ENCODE data around the gene LAPTM5. TPM values are rescaled to one million over a fixed set of nuclear protein-coding genes. Genes with fewer than 3 reads are reported as not detected.

The LAPTM5 gene
- total RNA-seq, 4 donors from 2014 or later = 2.3 to 14.8 (median 10.1) TPM

- peak in 1 of 2 donors; percentile 46 for ATAC-seq
Observed at GRCh38 chr1:30735124-30735523, 22.4 kb downstream of the LAPTM5 start.

DNA sequence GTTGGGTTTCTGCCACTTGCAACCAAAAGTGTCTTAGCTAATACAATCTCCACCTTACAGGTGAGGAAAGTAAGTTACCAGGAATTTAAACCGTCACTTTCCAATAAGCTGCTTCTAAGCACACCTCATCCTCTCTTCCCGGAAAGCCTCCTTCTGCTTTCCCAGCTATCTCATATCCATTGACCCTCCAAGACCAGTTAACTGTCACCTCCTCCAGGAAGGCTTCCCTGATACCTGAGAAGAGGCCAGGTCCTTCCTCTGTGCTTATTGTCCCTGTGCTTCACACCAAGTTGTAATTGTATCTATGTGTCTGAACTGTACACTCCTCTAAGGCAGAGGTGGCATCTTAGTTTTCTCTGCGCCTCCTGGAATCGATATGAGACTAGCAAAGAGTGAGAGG, 23.0 kb downstream of the LAPTM5 start:
- TF ChIP-seq, protein P1, sequence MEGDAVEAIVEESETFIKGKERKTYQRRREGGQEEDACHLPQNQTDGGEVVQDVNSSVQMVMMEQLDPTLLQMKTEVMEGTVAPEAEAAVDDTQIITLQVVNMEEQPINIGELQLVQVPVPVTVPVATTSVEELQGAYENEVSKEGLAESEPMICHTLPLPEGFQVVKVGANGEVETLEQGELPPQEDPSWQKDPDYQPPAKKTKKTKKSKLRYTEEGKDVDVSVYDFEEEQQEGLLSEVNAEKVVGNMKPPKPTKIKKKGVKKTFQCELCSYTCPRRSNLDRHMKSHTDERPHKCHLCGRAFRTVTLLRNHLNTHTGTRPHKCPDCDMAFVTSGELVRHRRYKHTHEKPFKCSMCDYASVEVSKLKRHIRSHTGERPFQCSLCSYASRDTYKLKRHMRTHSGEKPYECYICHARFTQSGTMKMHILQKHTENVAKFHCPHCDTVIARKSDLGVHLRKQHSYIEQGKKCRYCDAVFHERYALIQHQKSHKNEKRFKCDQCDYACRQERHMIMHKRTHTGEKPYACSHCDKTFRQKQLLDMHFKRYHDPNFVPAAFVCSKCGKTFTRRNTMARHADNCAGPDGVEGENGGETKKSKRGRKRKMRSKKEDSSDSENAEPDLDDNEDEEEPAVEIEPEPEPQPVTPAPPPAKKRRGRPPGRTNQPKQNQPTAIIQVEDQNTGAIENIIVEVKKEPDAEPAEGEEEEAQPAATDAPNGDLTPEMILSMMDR (IDR thresholded peaks at IDR 0.05 in 4 of 5, conservative IDR thresholded peaks at IDR 0.05 in 1 of 5) = no peak
- no peak for TF ChIP-seq POLR2A (IDR thresholded peaks at IDR 0.05)
- ATAC-seq (no peak), DNase-seq (no peak)
- Histone ChIP-seq H3K27ac (no peak overlapping the region), H3K9me3 (no peaks in the 10 kb centered on the region), H3K27me3 (no peaks in the 10 kb centered on the region), H3K36me3 (no peaks in the 10 kb centered on the region), H3K4me1 (no peaks in the 10 kb centered on the region), H3K4me3 (no peak overlapping the region)
- intact Hi-C loops (cut with DNase I; ENCODE audit: low total_unique reads) (no loop called here), in situ Hi-C loops (cut with MboI; ENCODE audit: low sequenced_read_pairs in 4 of 4) (no loop called here)

More at GRCh38 chr1:30735124-30735523, 22.4 kb downstream of the LAPTM5 start:
- H3K4me3 ChIP-seq = no peak overlapping the region
- H3K9me3 ChIP-seq = no peaks in the 10 kb centered on the region
- DNase-seq = no peak
- TF ChIP-seq, protein P1 (IDR thresholded peaks at IDR 0.05 in 4 of 5, conservative IDR thresholded peaks at IDR 0.05 in 1 of 5) = no peak
- TF ChIP-seq POLR2A (IDR thresholded peaks at IDR 0.05) = no peak
- H3K36me3 ChIP-seq = no peaks in the 10 kb centered on the region
- H3K4me1 ChIP-seq = no peaks in the 10 kb centered on the region
- H3K27me3 ChIP-seq = no peaks in the 10 kb centered on the region
- in situ Hi-C loops (cut with MboI; ENCODE audit: low sequenced_read_pairs in 4 of 4) = no loop called here
- intact Hi-C loops (cut with DNase I; ENCODE audit: low total_unique reads) = no loop called here
- H3K27ac ChIP-seq = no peak overlapping the region

GRCh38 chr1:30734106-30734505, 23.5 kb downstream of the LAPTM5 start:
- Histone ChIP-seq H3K9me3 (no peaks in the 10 kb centered on the region), H3K27me3 (no peaks in the 10 kb centered on the region), H3K27ac (no peak overlapping the region), H3K36me3 (no peaks in the 10 kb centered on the region), H3K4me1 (no peaks in the 10 kb centered on the region), H3K4me3 (no peak overlapping the region)
- ATAC-seq (no peak), DNase-seq (no peak)
- in situ Hi-C loops (cut with MboI; ENCODE audit: low sequenced_read_pairs in 4 of 4) (no loop called here), intact Hi-C loops (cut with DNase I; ENCODE audit: low total_unique reads) (no loop called here)
- TF ChIP-seq POLR2A (IDR thresholded peaks at IDR 0.05) = no peak
- TF ChIP-seq, protein P1 (IDR thresholded peaks at IDR 0.05 in 4 of 5, conservative IDR thresholded peaks at IDR 0.05 in 1 of 5) = no peak

DNA sequence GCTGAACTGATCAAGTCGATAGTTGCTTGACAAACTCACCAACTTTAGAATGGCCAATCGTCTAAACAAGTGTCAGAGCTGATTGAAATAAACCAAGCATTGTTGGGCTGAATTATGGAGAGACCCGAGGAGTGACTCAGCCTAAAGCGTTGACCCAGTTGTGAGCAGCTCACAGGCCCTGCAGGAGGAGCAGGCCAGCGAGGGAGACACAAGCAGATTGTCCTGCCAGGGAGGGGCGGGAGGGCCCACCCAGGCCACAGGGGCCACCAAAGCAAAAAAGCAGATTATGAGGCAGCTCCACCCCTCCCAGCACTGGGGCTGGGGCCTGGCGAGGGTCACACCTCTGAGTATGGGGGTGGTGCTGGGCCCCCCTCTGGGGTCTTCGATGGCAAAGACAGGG, 24.1 kb downstream of the LAPTM5 start:
- Histone ChIP-seq H3K9me3 (no peaks in the 10 kb centered on the region), H3K27ac (no peak overlapping the region), H3K4me3 (no peak overlapping the region), H3K27me3 (no peaks in the 10 kb centered on the region), H3K4me1 (no peaks in the 10 kb centered on the region), H3K36me3 (no peaks in the 10 kb centered on the region)
- TF ChIP-seq, protein P1 (IDR thresholded peaks at IDR 0.05 in 4 of 5, conservative IDR thresholded peaks at IDR 0.05 in 1 of 5) = no peak
- TF ChIP-seq POLR2A (IDR thresholded peaks at IDR 0.05) = no peak
- DNase-seq (no peak), ATAC-seq (no peak)
- intact Hi-C loops (cut with DNase I; ENCODE audit: low total_unique reads) = no loop called here
- in situ Hi-C loops (cut with MboI; ENCODE audit: low sequenced_read_pairs in 4 of 4) = no loop called here

All from gastrocnemius medialis (tissue), 4 donors.